ENCODE data around the gene ANO2.
"Not testable (repeated sequence)": the region's sequence is repeated elsewhere in the genome, so short reads cannot be mapped to it uniquely, and the experiment has no call there.

ANO2 gene

DNA sequence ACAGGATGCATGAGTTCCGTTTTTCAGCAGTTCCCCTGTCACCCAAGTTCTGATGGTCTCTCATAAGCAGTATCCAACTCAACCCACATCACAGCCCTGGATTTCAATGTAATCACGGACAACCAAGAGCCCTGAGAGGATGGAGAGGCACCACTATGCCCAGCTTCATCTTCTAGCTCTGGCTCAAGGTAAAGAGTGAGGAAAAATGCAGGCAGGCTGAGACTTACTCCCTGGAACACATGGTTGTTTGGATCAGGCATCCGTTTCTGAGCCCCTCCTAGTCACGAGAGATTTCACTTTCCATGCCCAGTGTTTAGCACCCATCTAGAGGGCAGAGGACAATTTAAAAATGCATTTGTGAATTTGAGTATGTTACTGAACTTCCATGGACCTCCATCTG lies 45.0 kb downstream of the ANO2 start:
- no peak for DNase-seq
- intact Hi-C loops (cut with DNase I) = no loop called here

- no peak for DNase-seq
- intact Hi-C loops (cut with DNase I) = no loop called here
Measured at GRCh38 chr12:5899675-5900074, 45.4 kb downstream of the ANO2 start.

- no peak for DNase-seq
- intact Hi-C loops (cut with DNase I) = no loop called here
Measured at GRCh38 chr12:5898874-5899273, 46.2 kb downstream of the ANO2 start.

GRCh38 chr12:5889381-5890047 lies 55.5 kb downstream of the ANO2 start:
- no peak for DNase-seq
- intact Hi-C loops (cut with DNase I) = no loop called here

DNA sequence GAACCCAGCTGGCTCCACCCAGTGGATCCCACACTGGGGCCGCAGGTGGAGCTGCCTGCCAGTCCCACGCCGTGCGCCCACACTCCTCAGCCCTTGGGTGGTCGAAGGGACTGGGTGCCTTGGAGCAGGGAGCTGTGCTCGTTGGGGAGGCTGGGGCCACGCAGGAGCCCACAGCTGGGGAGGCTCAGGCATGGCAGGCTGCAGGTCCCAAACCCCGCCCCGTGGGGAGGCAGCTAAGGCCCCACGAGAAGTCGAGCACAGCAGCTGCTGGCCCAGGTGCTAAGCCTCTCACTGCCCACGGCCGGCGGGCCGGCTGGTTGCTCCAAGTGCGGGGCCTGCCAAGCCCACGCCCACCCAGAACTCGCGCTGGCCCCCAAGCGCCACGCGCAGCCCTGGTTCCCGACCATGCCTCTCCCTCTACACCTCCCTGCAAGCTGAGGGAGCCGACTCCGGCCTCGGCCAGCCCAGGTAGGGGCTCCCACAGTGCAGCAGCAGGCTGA lies 56.2 kb downstream of the ANO2 start:
- DNase-seq = no peak
- intact Hi-C loops (cut with DNase I) = no loop called here

- DNase-seq; intact Hi-C loops (cut with DNase I): not testable (repeated sequence)
Measured at GRCh38 chr12:5887819-5888218, 57.2 kb downstream of the ANO2 start.

- intact Hi-C loops (cut with DNase I) = no loop called here
- no peak for DNase-seq
Measured at GRCh38 chr12:5884866-5885265, 60.2 kb downstream of the ANO2 start.

GRCh38 chr12:5884285-5884684 lies 60.8 kb downstream of the ANO2 start:
- intact Hi-C loops (cut with DNase I) = no loop called here
- DNase-seq = no peak

GRCh38 chr12:5882511-5883190 lies 62.4 kb downstream of the ANO2 start:
- no peak for DNase-seq
- intact Hi-C loops (cut with DNase I) = no loop called here

DNA sequence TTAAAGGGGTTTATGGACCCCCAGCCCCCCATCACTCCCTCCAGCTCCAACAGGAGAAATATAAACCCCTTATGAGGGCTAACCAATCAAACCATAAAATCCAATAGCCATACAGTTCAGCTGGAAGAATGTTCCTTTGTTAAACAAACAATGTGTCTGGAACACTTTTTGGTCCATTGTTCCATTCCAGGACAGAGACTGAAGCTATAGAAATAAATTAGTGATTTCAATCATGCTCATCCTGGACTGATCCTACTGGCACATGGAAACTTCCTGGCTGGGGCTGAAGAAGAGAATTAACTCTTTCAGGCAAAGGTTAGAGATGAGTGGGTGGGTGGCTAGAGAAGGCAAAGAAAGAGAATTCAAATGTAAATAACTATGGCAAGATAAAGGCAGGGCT lies 63.4 kb downstream of the ANO2 start:
- no peak for DNase-seq
- intact Hi-C loops (cut with DNase I) = no loop called here

DNA sequence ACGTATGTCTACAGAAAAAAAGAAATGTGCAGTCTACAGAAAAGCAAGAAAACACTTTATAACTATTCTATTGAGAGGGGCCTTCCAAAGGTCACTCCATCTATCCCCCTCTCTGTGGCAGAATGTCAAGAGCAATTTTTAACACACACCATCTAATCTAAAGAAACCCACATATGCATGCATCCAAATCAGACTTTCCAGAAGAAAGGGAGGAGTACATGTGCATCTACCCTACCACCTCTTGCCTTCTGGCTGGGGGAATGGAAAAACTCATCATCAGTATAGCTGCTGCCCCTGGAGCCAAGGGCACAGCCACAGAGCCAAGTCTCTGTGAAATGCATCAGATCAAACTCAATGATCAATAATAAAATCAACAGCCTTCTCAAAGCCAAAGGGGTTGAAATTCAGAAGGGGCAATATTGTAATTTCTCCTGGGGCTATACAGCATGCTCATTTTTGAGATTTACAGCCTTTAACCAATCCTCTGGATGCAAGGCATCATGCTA lies 63.9 kb downstream of the ANO2 start:
- intact Hi-C loops (cut with DNase I) = no loop called here
- DNase-seq = no peak

- no peak for DNase-seq
- intact Hi-C loops (cut with DNase I) = no loop called here
Measured at GRCh38 chr12:5875851-5876250, 69.2 kb downstream of the ANO2 start.

DNA sequence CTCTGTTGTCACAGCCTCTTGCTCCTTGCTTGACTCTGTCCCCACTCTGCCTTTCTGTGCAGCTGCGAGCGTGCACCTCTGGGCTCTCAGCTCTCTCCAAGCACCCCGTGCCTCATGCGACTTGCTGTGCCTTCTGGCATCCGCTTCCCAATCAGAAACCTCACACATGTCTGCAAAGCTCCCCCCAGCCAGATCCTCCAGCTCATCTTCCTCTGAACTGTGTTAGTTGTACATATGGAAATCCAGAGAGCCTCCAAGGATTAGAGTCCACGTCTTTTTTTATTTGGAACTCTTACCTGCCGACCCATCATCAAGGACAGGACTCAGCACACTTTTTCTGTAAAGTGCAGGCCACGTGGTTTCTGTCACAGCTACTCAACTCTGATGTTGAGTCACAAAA lies 70.5 kb downstream of the ANO2 start:
- DNase-seq = no peak
- intact Hi-C loops (cut with DNase I) = no loop called here

DNA sequence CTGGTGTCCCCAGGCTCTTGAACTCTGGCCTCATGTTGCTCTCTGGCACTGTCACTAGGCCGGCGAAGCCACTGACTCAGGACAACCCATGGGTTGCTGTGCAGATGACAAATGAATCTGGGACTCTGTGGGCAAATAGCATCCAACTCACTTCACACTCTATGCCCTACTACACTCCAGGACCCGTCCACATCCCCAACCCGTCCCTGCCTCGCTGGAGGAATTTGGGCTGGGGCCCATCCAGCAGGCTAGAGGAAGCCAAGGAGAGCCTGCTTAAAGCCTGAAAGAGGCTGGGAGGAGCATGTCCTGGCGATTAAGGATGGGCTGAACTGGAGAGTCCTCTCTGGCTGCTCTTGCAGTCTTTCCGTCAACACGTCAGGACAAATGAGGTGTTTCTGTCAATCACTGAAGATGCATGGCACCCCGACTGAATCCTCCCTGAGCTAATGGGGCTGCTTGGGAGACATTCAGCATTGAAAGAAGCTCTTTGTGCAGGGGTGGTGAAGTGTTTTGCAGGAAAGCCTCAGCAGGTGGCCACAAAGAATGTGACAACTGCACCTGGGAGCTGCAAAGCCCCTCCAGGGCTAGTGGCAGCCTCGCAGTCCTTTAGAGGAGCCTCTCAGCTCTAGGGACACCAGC lies 71.7 kb downstream of the ANO2 start:
- intact Hi-C loops (cut with DNase I) = no loop called here
- DNase-seq = no peak

DNA sequence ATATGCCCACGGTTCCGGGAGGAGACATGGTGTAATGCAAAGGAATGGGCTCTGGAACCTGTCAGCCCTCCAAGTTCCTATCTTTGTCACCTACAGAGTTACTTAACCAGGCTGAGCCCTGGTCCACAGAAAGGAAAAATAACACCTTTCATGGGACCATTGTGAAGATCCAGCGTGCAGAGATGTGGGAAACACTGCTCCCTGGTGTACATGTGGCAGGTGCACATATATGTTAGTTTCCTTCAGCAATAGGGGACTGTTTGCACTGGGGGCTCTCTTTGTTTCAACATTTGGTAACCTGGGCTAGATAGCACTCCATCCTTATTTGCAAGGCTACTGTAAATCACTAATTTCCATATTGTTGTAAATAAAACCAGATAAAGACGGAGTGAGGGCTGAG lies 72.3 kb downstream of the ANO2 start:
- DNase-seq = no peak
- intact Hi-C loops (cut with DNase I) = no loop called here

DNA sequence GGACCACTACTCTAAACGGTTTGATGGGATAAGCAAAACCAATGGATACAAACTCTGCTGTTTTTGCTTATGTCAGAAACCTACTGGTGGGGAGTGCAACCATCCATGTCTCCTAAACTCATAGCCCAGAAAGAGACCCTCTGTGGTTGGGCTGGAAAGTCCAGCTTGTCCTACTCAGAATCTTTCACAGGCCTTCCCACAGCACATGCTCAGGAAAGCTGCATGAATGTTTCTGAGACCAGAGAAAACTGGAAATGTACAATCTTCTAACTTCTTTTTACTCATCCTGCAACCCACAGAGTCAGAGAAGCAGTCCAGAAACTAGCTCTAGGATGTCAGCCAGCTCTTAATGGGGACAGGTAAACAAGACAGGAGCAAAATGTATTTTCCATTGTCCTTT lies 73.3 kb downstream of the ANO2 start:
- intact Hi-C loops (cut with DNase I) = no loop called here

DNA sequence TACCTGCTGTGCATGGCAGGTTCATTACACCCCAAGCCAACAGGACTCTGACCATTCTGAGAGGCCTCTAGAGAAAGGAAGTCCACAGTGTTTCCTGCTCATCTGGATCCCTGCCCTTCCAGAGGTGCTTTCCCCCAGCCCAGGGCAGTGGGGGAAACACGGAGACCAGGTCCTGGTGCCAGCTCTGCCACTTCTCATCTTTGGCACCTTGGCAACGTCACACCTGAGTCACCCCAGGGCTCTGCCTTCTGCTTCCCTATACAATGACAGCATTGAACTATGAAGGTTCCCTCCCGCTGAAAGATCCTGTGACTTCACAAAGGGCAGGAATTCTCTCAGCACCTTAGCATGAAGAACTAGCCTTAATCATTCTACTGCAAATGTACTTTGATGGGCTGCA lies 74.9 kb downstream of the ANO2 start:
- intact Hi-C loops (cut with DNase I) = no loop called here
- no peak for DNase-seq

More for the DNA sequence above, 73.3 kb downstream of the ANO2 start:
- DNase-seq = no peak

- intact Hi-C loops (cut with DNase I) = no loop called here
- DNase-seq = no peak
Measured at GRCh38 chr12:5868625-5869295, 76.3 kb downstream of the ANO2 start.

- no peak for DNase-seq
- intact Hi-C loops (cut with DNase I) = no loop called here
Measured at GRCh38 chr12:5865397-5865796, 79.7 kb downstream of the ANO2 start.

- intact Hi-C loops (cut with DNase I) = no loop called here
- no peak for DNase-seq
Measured at GRCh38 chr12:5864972-5865371, 80.1 kb downstream of the ANO2 start.

- intact Hi-C loops (cut with DNase I) = no loop called here
- no peak for DNase-seq
Measured at GRCh38 chr12:5864301-5864700, 80.8 kb downstream of the ANO2 start.

Measured in posterior cingulate gyrus (tissue), 11 donors.